Endothelial cell (in vitro differentiated cells): Measurements from ENCODE around the gene CRYBB3. TPM values are rescaled to one million over a fixed set of nuclear protein-coding genes. Genes with fewer than 3 reads are reported as not detected.

Experiments used
- DNase-seq: peaks from one replicate; pipeline ENCODE4 v3.0.0; 2021; ENCODE audit warnings: low spot score
- H3K27ac Mint-ChIP-seq: one replicate; pipeline ENCODE4 v1.8.0; 2021; ENCODE audit warnings: mixed read lengths, inconsistent platforms; ENCODE audit not compliant: unreplicated experiment
- H3K27me3 Mint-ChIP-seq: one replicate; pipeline ENCODE4 v1.8.0; 2021; ENCODE audit warnings: mild to moderate bottlenecking, moderate library complexity, mixed read lengths, inconsistent platforms; ENCODE audit not compliant: unreplicated experiment
- H3K36me3 Mint-ChIP-seq: one replicate; pipeline ENCODE4 v1.8.0; 2021; ENCODE audit warnings: mild to moderate bottlenecking, low read depth, mixed read lengths, inconsistent platforms; ENCODE audit not compliant: unreplicated experiment
- H3K4me1 Mint-ChIP-seq: one replicate; pipeline ENCODE4 v1.8.0; 2021; ENCODE audit warnings: mild to moderate bottlenecking, mixed read lengths, inconsistent platforms; ENCODE audit not compliant: unreplicated experiment
- H3K4me3 Mint-ChIP-seq: one replicate; pipeline ENCODE4 v1.8.0; 2021; ENCODE audit warnings: mild to moderate bottlenecking, mixed read lengths, inconsistent platforms; ENCODE audit not compliant: unreplicated experiment
- H3K9me3 Mint-ChIP-seq: one replicate; pipeline ENCODE4 v1.8.0; 2021; ENCODE audit warnings: mixed read lengths, inconsistent platforms; ENCODE audit not compliant: unreplicated experiment
- CTCF ChIP-seq: fragments of 200-600 bp; sonication (generic); IDR thresholded peaks from one replicate; pipeline ENCODE4 v1.5.0; 2021; ENCODE audit warnings: antibody characterized with exemption; ENCODE audit not compliant: unreplicated experiment
- total RNA-seq: library from RNA; stranded (reverse); fragmentation: NEBNext Ultra II Directional; extraction: Animal tissue kit (Norgen Biotek cat#: 25700); gene quantifications from one replicate; pipeline ENCODE4 v1.2.1, GENCODE V29; 2021; ENCODE audit not compliant: unreplicated experiment

Gene CRYBB3
- total RNA-seq, 1 donor from 2014 or later: 0.97 TPM

GRCh38 chr22:25205847-25206246, 6.2 kb downstream of the CRYBB3 start:
- Mint-ChIP-seq H3K4me1 (peaks cover 4% of the 10 kb centered on the region), H3K27me3 (peaks cover 2% of the 10 kb centered on the region), H3K9me3 (no peaks in the 10 kb centered on the region)

GRCh38 chr22:25206998-25207397, 7.3 kb downstream of the CRYBB3 start:
- H3K36me3 Mint-ChIP-seq: peaks cover 14% of the 10 kb centered on the region
- peaks cover 2% of the 10 kb centered on the region for H3K27me3 Mint-ChIP-seq
- no peak overlapping the region for H3K4me3 Mint-ChIP-seq
- no peaks in the 10 kb centered on the region for H3K9me3 Mint-ChIP-seq
- DNase-seq: no peak
- TF ChIP-seq CTCF: no peak
- H3K4me1 Mint-ChIP-seq: peaks cover 9% of the 10 kb centered on the region
- H3K27ac Mint-ChIP-seq: no peak overlapping the region

More at GRCh38 chr22:25205847-25206246, 6.2 kb downstream of the CRYBB3 start:
- H3K27ac Mint-ChIP-seq: no peak overlapping the region
- peaks cover 14% of the 10 kb centered on the region for H3K36me3 Mint-ChIP-seq
- TF ChIP-seq CTCF: no peak
- DNase-seq: no peak
- H3K4me3 Mint-ChIP-seq: no peak overlapping the region

- no peak for DNase-seq
- Mint-ChIP-seq H3K27me3 (peaks cover 4% of the 10 kb centered on the region), H3K4me3 (no peak overlapping the region), H3K36me3 (peaks cover 14% of the 10 kb centered on the region), H3K27ac (no peak overlapping the region), H3K4me1 (peaks cover 15% of the 10 kb centered on the region), H3K9me3 (no peaks in the 10 kb centered on the region)
- TF ChIP-seq CTCF: no peak
Measured at GRCh38 chr22:25207553-25208157, 8.0 kb downstream of the CRYBB3 start.

GRCh38 chr22:25208328-25208727, 8.7 kb downstream of the CRYBB3 start:
- H3K36me3 Mint-ChIP-seq: peaks cover 15% of the 10 kb centered on the region
- H3K27ac Mint-ChIP-seq: no peak overlapping the region
- no peak for DNase-seq
- H3K9me3 Mint-ChIP-seq: no peaks in the 10 kb centered on the region
- H3K4me3 Mint-ChIP-seq: no peak overlapping the region
- H3K27me3 Mint-ChIP-seq: peaks cover 4% of the 10 kb centered on the region
- TF ChIP-seq CTCF: no peak
- H3K4me1 Mint-ChIP-seq: peaks cover 15% of the 10 kb centered on the region

GRCh38 chr22:25208743-25209505, 9.3 kb downstream of the CRYBB3 start:
- Mint-ChIP-seq H3K36me3 (peaks cover 20% of the 10 kb centered on the region), H3K27me3 (peaks cover 4% of the 10 kb centered on the region), H3K27ac (no peak overlapping the region), H3K9me3 (no peaks in the 10 kb centered on the region), H3K4me1 (peaks cover 15% of the 10 kb centered on the region), H3K4me3 (no peak overlapping the region)
- no peak for TF ChIP-seq CTCF
- no peak for DNase-seq
